GM12874 (cell line): Measurements from ENCODE around the gene GPR17.

Experiments used
- TF ChIP-seq, protein P1 (sequence below): IDR thresholded peaks from 2 replicates; pipeline ENCODE4 v1.5.1; 2011; ENCODE audit warnings: low read depth, mild to moderate bottlenecking, control low read depth, low read length, moderate library complexity; ENCODE audit not compliant: insufficient read depth

GPR17 gene, protein sequence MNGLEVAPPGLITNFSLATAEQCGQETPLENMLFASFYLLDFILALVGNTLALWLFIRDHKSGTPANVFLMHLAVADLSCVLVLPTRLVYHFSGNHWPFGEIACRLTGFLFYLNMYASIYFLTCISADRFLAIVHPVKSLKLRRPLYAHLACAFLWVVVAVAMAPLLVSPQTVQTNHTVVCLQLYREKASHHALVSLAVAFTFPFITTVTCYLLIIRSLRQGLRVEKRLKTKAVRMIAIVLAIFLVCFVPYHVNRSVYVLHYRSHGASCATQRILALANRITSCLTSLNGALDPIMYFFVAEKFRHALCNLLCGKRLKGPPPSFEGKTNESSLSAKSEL

DNA sequence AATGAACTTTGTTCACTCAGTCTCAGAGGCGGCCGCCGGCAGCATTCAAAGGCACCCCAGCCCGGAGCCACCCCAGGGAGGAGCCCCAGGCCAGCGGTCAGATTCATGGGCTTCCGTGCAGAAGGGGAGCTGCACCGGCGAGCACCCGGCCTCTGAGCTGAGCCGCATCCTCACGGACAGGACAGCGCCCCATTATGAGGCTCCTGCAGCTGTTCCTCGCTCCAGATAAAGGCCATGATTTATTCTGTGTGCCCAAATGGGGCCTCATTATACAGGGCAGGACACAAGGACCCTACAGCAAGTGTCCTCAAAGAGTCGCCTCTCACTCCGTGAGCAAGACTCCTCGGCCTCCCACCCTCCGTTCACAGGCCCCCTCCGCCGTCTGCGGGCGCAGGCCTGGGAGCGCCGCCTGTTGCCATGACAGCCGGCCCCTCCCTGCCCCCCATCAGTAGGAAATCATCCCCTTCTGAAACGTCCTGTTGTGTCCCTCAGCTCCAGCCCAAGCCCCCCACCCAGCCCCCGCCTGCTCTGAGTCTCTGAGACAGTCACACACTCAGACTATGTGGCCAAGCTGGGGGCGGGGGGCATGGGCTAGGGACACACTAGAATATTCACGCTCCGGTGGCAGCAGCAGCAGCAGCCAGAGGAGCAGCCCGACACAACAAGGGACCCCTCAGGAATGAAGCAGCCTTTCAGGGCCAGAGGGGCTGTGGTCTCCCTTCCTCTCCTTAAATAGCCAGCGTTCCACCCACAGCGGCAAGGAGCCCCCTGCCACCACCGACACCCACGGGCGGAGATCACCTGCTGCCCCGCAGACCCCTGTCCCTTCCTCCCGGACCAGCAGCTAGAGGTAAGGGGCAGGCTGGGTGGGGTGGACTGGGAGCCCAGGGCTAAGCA lies at the start of gene GPR17:
GPR17 (plus strand) TSS at position 759 of the 897 bp plus-strand sequence. CDS start 4,583 bp downstream, outside the sequence.
- TF ChIP-seq, protein P1, sequence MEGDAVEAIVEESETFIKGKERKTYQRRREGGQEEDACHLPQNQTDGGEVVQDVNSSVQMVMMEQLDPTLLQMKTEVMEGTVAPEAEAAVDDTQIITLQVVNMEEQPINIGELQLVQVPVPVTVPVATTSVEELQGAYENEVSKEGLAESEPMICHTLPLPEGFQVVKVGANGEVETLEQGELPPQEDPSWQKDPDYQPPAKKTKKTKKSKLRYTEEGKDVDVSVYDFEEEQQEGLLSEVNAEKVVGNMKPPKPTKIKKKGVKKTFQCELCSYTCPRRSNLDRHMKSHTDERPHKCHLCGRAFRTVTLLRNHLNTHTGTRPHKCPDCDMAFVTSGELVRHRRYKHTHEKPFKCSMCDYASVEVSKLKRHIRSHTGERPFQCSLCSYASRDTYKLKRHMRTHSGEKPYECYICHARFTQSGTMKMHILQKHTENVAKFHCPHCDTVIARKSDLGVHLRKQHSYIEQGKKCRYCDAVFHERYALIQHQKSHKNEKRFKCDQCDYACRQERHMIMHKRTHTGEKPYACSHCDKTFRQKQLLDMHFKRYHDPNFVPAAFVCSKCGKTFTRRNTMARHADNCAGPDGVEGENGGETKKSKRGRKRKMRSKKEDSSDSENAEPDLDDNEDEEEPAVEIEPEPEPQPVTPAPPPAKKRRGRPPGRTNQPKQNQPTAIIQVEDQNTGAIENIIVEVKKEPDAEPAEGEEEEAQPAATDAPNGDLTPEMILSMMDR, result no peak

DNA sequence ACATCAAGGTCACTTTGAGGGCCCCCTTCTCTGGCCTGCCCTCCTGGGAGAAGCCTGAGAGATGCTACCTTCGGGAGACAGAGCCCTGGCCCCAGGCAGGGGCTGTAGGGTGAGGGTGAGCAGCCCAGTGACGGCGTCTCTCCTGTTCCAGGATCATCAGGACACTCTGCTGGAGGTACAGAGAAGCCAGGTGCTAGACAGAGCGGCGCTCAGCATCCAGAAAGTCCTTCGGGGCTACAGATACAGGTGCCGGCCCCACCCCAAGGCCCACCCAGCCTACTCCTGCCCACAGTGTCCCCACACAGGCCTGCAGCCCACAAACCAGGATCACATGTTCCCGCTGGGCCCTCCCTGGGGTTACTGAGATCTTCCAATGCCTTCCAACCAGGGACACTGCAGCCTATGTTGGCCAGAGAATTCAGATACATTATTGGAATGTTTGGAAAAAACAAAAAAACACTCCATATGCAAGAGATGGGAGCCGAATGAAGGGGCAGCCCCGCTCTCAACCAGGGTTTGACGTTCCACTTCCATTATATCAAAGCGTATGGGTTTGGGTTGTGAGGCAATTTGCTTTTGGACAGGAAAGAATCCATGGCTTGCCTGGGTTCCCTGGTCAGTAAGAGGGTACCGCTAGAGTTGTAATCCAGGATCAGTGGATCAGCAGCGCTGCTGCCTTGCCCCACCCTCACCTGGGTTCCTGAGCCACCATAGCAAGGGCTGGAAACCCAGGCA lies 49.5 kb upstream of the GPR17 start:
- TF ChIP-seq, protein P1, result no peak

DNA sequence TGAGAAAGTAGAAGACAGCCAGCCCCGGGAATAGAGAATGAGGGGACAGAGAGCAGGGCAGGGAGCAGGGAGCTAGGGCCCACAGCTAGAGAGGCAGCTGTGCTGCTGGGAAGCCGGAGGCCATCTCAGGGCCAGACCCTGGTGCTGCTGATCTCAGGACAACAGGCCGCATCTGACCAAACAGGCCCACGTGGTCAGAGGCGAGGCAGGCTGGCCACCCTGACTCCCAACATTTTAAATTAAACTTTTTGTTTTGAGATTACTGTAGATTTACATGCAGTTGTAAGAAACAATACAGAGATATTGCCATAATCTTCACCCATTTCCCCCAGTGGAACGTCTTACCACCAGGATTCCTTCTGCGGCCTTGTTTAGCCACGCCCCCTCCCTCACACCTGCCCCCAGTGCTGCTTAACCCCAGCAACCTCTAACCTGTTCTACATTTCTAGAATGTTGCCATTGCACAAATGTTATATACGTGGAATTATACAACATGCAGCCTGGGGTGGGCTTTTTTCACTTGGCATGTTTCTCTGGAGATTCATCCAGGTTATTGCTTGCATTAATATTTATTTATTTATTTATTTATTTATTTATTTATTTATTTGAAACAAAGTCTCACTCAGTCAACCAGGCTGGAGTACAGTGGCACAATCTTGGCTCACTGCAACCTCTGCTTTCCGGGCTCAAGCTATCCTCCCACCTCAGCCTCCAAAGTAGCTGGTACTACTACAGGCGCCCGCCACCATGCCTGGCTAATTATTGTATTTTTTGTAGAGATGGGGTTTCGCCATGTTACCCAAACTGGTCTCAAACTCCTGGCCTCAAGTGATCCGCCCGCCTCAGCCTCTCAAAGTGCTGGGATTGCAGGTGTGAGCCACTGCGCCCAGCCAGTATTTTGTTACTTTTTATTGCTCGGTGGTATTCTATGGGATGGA lies 48.6 kb upstream of the GPR17 start:
- TF ChIP-seq, protein P1, result no peak

DNA sequence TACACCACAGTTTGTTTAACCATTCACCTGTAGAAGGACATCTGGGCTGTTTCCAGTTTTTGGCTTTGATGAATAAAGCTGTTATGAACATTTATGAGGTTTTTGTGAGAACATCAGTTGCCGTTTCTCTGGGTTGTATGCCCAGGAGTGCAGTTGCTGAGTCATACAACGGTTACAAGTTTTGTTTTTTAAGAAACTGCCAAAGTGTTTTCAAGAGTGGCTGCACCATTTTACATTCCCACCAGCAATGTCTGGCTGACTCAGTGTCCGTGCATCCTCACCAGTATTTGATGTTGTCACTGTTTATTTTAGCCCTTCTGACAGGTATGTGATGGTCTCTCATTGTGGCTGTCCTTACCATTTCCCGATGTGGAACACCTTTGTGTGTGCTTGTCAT lies 48.0 kb upstream of the GPR17 start:
- TF ChIP-seq, protein P1, result no peak

DNA sequence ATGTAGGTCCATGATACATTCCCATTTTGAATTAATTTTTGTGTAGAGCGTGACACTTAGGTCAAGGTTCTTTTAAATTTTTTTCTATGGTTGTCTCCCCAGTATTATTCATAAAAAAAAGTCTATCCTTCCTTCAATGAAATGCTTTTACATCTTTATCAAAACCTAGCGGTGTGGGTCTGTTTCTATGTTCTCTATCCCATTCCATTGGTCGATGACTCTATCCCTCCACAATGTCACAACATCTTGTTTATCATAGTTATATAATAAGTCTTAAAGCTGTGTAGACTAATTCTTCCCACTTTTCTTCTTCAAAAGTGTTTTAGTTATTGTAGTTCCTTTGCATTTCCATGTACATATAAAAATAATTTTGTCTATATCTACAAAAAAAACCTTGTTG lies 47.2 kb upstream of the GPR17 start:
- TF ChIP-seq, protein P1, result no peak

DNA sequence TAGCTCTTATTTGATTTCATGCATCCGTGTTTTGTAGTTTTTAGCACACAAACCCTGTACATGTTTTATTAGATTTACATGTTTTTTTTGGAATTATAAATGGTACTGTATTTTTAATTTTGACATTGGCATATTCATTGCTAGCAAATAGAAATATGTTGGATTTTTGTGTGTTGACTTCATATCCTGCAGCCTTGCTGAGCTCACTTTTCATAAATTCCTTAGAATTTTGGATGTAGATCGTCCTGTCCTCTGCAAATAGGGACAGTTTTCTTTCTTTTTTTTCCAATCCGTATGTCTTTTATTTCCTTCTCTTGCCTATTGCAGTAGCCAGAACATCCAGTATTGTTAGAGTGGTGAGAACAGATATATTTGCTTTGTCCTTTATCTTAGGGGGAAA lies 46.7 kb upstream of the GPR17 start:
- TF ChIP-seq, protein P1, result no peak
